HG03066 (cell line): ENCODE measurements around the gene C7.
A peak's percentile ranks its signal among the peaks of the same experiment; 100 is the strongest.
"Not testable (repeated sequence)": the region's sequence is repeated elsewhere in the genome, so short reads cannot be mapped to it uniquely, and the experiment has no call there.

Experiments
- ATAC-seq: cut with Tn5 transposase; IDR thresholded peaks from one replicate; pipeline ENCODE4 v1.9.1; 2021; ENCODE audit warnings: low read depth; ENCODE audit not compliant: unreplicated experiment

C7 gene

DNA sequence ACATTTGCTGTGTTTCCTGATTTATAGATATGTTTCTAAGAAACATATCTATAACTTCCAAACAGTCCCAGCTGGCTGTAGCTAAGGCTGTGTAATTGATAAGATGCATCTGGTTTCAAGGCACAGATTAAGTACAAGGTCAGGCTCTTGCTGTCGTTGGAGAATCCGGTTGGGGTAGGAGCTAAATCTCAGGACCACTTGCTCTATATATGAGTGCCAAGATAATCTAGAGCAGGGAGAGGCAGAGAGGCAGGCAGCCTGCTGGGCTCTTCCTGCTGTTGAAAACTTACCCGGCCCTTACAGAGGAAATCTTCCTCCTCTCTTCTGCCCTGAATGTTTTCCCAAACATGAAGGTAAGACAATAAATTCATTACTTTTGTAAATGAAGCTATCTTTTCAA, at the start of gene C7:
C7 (plus strand) TSS at position 234 of the 400 bp plus-strand sequence; CDS start at position 348, 114 bp downstream.
- no peak for ATAC-seq

- no peak for ATAC-seq
Observed at GRCh38 chr5:40860711-40861110, 48.6 kb upstream of the C7 start.

- not testable (repeated sequence) for ATAC-seq
Observed at GRCh38 chr5:40865004-40865403, 44.3 kb upstream of the C7 start.

DNA sequence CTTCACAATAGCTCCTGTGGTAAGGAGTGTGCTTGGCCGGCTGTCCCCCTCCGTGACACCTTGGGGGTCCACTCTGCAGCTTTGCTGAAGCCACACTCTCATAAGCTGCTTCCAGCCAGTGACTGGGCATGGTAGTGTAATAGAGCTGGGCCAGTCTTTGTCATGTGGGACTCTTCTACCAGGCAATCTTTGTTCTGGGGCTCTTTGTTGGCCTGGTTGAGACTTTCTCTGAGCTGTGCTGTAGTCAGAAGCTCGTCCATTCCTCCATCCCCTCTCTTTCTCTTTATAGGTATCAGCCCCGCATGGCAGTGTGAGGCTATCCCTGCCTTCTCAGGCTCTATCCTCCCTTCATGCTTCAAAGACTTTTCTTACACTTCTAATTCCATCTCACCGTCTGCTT, 42.5 kb upstream of the C7 start:
- no peak for ATAC-seq

GRCh38 chr5:40869384-40869783, 39.9 kb upstream of the C7 start:
- no peak for ATAC-seq

- no peak for ATAC-seq
Observed at GRCh38 chr5:40871177-40871576, 38.1 kb upstream of the C7 start.

GRCh38 chr5:40872253-40872652, 37.0 kb upstream of the C7 start:
- ATAC-seq: not testable (repeated sequence)

DNA sequence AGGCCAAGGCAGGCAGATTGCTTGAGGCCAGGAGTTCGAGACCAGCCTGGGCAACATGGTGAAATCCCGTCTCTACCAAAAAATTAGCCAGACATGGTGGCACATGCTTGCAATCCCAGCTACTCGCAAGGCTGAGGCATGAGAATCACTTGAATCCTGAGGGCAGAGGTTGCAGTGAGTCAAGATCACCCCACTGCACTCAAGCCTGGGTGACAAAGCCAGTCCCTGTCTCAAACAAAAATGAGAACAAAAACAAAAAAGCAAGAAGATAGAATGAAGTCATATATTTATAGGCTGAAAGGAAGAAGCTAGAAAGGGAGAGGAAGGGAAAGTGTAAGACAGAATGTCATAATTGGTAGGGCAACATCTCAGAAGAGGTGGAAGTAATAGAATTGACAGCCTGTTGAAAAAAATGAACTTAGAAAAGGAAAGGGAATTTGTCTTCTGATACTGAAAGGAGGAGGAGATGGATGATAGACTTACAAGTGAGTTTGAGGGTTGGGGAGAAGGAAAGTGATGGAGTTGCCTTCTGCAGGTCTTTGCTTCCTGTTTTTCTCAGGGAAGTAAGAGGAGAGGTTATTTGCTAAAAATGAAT, 35.9 kb upstream of the C7 start:
- ATAC-seq: no peak

DNA sequence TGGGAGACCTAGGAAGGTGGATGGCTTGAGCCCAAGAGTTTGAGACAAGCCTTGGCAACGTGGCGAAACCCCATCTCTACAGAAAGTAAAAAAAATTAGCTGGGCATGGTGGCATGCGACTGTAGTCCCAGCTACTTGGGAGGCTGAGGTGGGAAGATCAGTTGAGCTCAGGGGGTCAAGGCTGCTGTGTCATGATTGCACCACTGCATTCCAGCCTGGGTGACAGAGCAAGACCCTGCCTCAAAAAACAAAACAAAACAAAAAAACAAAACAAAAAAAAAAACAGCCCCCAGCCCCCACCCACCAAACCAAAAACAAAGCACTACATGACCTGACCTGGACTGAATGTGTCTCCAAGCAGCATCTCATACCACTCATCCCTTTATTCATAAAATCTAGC, 33.3 kb upstream of the C7 start:
- ATAC-seq: no peak

DNA sequence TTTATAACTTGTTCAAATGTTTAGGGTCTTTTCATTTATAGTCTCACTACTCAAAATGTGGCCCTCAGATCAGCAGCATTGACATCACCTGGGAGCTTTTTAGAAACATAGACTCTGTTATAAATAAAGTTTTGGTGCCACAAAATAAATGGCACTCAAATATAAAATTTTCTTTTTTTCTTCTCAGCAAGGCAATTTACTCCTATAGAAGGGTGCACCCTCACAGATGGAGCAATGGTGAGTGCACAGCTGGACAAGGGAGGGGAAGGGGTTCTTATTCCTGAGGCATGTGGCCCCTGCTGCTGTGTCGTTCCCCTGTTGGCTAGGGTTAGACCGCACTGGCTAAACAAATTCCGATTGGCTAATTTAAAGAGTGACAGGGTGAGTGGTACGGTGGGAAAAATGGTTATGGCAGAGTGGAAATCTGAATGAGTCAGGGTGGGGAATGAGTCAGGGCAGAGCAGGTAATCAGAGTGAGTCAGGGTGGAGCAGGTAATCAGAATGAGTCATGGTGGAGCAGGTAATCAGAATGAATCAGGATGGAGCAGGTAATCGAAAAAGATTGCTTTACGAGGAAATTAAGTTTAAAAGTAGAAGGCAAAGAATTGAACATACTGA, 31.8 kb upstream of the C7 start:
- ATAC-seq: no peak

- ATAC-seq: peak; percentile 68
Observed at GRCh38 chr5:40879163-40879942, 29.9 kb upstream of the C7 start.

DNA sequence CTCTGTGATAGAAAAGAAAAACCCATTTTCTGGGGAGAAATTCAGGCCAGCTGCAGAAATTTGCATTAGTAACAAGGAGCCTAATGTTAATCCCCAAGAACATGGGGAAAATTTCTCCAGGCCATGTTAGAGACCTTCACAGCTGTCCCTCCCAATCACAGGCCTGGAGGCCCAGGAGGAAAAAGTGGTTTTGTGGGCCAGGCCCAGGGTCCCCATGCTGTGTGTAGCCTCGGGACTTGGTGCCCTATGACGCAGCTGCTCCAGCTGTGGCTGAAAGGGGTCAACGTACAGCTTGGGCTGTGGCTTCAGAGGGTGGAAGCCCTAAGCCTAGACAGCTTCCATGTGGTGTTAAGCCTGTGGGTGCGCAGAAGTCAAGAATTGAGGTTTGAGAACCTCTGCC, 27.0 kb upstream of the C7 start:
- ATAC-seq: no peak

GRCh38 chr5:40883051-40883450, 26.2 kb upstream of the C7 start:
- ATAC-seq: not testable (repeated sequence)

GRCh38 chr5:40895440-40896425, 13.6 kb upstream of the C7 start:
- ATAC-seq: not testable (repeated sequence)

GRCh38 chr5:40904205-40904993, 4.9 kb upstream of the C7 start:
- ATAC-seq: peak; percentile 65

DNA sequence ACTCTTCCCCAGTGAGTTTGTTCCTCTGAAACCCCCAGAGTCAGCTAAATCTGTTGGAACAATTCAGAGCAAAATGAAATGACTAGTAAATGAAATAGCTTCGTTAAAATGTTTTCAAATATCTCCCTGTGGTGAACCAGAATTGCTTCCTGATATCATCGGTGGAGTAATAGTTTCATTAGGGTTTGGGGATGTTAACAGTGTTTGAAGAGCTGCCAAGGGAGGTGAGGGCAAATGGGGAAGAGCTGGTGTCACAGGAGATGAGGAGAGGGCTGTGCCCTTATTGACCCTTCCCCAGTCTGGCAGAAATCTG, 4.3 kb upstream of the C7 start:
- ATAC-seq: no peak

- ATAC-seq: no peak
Observed at GRCh38 chr5:40906351-40906751, 2.9 kb upstream of the C7 start.

- no peak for ATAC-seq
Observed at GRCh38 chr5:40909723-40910122, 426 bp downstream of the C7 start.

- no peak for ATAC-seq
Observed at GRCh38 chr5:40911266-40911665, 2.0 kb downstream of the C7 start.

DNA sequence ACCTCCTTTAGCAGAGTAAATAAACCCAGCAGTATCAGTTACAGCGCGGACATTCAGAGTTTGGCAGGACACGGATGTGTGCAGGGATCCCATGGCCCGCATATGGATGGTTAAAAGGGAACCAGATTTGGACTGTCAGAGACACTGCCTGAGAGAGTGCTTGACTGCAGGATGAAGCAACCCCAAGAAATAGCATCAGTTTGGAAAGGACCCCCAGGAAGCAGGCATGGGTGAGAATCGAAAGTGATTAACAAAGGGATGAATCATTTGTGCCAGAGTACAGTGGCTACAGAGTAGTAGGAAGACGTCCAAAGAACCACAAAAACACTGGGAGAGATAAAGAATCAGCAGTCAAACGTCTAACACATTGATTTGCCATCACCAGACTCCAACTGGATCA, 5.5 kb downstream of the C7 start:
- ATAC-seq: no peak
